GM12875 (cell line): ENCODE data around the gene ING5.

ENCODE experiments used
- H3K4me3 ChIP-seq: one replicate; pipeline ENCODE4 v1.5.1; 2011; ENCODE audit warnings: low read depth, low read length, control low read depth
- TF ChIP-seq, protein P1 (sequence below): IDR thresholded peaks from 2 replicates; pipeline ENCODE4 v1.5.1; 2011; ENCODE audit warnings: low read depth, mild to moderate bottlenecking, control low read depth, inconsistent platforms, low read length, moderate library complexity, borderline replicate concordance; ENCODE audit not compliant: insufficient read depth

Gene ING5

DNA sequence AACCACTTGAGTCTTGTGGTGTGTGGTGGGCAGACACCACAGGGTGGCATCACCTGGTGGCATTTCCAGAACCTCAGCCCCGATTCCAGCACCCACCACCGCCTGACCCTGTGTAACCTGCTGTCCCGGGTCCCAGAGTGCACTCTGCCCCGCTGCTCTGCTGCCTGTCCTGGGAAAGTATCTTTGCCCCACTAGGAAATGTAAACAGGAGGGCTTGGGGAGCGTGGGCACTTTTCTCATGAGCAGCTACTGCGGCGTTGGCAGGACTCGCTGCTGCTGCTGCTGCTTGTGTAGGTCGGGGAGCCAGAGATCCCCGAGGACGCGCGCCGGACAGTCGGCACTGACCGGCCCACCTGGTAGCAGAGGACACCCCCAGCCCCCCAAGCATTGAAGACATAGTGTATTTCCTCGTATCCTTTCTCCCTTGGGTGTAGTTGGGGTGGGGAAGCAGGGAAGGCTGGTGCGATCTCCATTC lies 28.6 kb upstream of the ING5 start:
- TF ChIP-seq, protein P1, sequence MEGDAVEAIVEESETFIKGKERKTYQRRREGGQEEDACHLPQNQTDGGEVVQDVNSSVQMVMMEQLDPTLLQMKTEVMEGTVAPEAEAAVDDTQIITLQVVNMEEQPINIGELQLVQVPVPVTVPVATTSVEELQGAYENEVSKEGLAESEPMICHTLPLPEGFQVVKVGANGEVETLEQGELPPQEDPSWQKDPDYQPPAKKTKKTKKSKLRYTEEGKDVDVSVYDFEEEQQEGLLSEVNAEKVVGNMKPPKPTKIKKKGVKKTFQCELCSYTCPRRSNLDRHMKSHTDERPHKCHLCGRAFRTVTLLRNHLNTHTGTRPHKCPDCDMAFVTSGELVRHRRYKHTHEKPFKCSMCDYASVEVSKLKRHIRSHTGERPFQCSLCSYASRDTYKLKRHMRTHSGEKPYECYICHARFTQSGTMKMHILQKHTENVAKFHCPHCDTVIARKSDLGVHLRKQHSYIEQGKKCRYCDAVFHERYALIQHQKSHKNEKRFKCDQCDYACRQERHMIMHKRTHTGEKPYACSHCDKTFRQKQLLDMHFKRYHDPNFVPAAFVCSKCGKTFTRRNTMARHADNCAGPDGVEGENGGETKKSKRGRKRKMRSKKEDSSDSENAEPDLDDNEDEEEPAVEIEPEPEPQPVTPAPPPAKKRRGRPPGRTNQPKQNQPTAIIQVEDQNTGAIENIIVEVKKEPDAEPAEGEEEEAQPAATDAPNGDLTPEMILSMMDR: no peak
- H3K4me3 ChIP-seq: no peak overlapping the region

DNA sequence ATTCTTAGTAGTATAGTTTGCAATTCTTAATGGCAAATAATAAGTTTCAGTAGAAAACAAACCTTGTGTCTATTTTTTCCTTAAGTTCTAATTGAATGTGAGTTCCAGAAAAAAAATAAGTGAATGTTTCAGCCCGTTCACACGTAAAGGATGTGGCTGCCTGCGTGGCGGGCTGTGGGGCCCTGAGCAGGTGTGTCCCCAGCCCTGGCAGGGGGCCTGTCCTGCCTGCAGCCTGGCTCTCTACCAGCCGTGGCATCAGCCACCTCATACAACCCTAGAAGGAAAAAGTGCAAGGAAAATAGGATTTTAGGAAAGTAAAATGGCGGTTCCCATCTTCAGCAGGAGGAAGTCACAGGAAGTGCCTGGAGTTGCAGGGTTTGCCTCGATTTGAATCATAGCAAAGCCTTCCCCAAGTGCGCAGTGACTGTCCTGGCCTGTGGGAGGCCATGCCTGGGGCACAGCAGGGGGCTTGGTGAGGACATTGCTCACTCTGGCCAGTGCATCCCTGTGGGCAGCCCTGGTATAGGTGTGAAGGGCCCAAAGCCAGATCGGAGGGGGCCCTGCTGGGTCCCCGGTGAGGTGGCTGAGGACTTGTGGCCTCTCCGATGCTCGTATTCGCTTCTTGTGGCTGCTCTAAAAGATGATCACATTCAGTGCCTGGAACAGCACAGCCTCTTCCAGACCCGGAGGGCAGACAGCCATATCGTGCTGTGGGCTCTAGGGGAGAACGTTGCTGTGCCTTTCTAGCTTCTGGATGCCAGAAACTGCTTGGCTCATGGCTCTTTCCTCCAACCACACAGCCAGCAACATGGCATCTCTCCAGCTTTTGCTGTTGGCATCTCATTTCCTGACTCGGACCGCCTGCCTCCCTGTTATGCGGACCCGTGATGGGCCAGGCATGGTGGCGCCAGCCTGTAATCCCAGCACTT lies 27.8 kb upstream of the ING5 start:
- TF ChIP-seq, protein P1: no peak

DNA sequence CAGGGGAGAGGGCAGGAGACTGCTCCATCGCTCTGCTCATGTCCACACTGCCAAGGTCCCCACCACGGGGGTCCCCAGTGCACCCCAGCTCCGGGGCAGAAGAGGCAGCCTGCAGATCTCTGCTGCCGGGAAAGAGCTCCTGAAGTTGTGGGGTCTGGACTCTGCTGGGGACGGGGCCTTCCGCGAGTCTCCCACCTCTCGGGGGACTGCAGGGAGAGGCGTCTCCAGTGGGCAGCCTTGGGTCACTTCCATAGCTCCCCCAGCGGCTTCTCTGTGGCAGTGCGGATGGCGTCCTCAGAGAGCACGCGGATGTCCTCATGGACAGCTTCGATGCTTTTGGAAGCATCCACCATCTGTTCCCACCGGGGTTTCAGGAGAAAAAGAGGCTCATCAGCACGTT lies 26.0 kb upstream of the ING5 start:
- TF ChIP-seq, protein P1: no peak
- no peak overlapping the region for H3K4me3 ChIP-seq

More for the DNA sequence above, 27.8 kb upstream of the ING5 start:
- no peak overlapping the region for H3K4me3 ChIP-seq

DNA sequence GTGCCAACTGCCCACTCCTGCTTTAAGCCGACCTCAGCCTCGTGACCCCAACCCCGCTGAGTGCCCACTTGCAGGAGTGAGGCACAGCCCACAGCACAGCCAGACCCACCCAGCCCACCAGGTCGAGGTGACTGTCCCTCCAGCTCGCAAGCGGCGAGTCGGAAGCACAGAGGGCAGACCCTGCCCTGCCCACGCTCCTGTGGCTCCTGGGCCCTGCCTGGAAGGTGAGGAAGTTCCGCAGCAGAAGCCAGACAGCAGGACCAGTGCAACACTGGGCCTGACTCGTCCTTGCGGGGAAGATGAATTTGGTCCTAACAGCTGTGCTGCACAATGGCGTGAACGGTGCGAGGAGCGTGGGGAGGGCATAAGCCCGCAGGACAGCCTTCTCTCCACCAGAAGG lies 25.2 kb upstream of the ING5 start:
- TF ChIP-seq, protein P1: no peak
- H3K4me3 ChIP-seq: no peak overlapping the region

DNA sequence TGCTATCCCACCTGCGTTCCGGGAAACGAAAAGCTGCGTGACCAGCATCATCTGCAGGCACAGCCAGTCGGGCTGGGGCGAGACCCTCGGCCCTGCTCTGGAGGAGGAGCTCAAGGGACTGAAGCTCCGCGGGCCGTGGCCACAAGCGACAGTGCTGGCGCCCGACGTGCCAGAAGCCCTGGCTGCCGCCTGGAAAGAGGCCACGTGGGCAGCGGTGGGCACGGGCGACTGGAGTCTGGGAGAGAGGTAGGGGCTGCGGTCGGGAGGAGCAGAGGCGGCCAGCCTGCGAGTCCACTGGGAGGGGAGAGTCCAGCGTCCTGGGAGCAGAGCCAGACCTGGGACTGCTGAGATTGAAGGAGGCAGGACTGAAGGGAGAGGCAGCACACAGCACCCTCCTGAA lies 24.4 kb upstream of the ING5 start:
- no peak overlapping the region for H3K4me3 ChIP-seq
- TF ChIP-seq, protein P1: no peak

DNA sequence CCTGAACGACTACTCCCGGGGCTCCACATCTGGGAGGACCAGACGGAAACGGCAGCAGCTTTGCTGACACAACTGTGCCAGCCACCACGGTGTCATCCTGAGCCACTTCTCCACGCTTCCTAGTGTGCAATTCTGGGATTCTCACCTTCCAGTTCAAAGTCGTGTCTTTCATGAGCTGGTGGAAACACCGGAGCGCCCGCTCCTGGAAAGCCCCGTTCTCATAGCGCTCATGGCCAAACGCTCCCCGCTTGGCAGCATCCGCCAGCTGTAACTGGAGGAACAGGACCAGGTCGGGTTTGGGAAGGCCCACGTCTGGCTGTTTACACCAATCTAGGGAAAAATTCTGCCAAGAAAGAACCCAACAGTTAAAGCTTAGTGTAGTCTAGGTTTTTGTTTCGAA lies 23.5 kb upstream of the ING5 start:
- TF ChIP-seq, protein P1: no peak
- no peak overlapping the region for H3K4me3 ChIP-seq
